Measurements from ENCODE around the gene LRRFIP2.
"Not testable (repeated sequence)": the region's sequence is repeated elsewhere in the genome, so short reads cannot be mapped to it uniquely, and the experiment has no call there.

The LRRFIP2 gene

DNA sequence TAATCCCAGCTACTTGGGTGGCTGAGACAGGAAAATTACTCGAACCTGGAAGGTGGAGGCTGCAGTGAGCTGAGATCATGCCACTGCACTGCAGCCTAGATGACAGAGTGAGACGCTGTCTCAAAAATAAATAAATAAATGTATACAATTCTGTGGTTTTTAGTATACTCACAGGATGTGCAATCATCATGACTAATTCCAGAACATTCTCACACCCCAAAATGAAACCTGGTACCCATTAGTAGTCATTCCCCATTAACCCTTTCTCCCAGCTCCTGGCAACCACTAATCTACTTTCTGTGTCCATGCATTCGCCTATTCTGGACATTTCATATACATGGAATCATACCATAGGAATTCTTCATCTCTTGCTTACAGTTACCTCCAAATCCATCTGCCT, 44.5 kb downstream of the LRRFIP2 start:
- TF ChIP-seq, protein P1, sequence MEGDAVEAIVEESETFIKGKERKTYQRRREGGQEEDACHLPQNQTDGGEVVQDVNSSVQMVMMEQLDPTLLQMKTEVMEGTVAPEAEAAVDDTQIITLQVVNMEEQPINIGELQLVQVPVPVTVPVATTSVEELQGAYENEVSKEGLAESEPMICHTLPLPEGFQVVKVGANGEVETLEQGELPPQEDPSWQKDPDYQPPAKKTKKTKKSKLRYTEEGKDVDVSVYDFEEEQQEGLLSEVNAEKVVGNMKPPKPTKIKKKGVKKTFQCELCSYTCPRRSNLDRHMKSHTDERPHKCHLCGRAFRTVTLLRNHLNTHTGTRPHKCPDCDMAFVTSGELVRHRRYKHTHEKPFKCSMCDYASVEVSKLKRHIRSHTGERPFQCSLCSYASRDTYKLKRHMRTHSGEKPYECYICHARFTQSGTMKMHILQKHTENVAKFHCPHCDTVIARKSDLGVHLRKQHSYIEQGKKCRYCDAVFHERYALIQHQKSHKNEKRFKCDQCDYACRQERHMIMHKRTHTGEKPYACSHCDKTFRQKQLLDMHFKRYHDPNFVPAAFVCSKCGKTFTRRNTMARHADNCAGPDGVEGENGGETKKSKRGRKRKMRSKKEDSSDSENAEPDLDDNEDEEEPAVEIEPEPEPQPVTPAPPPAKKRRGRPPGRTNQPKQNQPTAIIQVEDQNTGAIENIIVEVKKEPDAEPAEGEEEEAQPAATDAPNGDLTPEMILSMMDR (IDR thresholded peaks at IDR 0.05; ENCODE audit: low read depth, low read length, missing control alignments) = no peak
- DNase-seq (ENCODE audit: low read depth) = no peak
- no peak overlapping the region for H3K4me3 ChIP-seq (ENCODE audit: low read depth, low read length)

DNA sequence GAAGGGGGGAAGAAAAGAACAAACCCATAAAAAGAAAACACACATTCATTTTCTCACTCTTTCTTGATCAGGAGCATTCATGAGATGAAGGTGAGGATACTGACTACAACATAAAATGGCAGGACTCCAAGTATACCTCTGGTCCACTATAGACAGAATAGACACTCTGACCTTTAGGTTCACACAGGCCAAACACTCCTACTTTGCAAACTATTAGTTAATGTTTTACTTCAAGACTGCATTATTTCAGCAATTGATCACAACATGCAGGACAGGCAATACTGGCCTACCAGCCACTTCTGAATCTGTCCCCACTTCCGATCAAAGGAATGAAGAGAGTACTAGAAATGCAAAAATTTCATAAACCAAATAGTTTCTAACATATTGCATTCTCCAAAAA, 47.0 kb downstream of the LRRFIP2 start:
- DNase-seq (ENCODE audit: low read depth) = no peak
- H3K4me3 ChIP-seq (ENCODE audit: low read depth, low read length) = no peak overlapping the region
- TF ChIP-seq, protein P1 (IDR thresholded peaks at IDR 0.05; ENCODE audit: low read depth, low read length, missing control alignments) = no peak

DNA sequence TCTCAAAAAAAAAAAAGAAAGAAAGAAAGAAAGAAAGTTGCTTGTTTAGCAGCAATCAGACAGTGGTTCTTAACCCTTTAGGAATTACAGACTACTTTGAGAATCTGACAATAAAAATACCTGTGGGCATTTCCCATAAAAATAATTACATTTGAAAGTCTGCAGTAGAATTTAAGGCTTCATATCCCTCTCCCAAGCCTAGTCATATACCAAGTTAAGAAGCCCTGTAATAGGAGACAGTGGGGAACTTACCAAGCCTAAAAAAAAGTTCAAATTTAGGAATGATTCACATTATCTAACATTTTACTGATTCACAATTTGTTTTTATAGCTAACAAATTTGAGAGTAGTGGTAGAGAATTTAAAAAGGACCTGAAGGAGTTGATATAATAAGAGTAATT, 47.5 kb downstream of the LRRFIP2 start:
- no peak overlapping the region for H3K4me3 ChIP-seq (ENCODE audit: low read depth, low read length)
- TF ChIP-seq, protein P1 (IDR thresholded peaks at IDR 0.05; ENCODE audit: low read depth, low read length, missing control alignments) = no peak
- DNase-seq (ENCODE audit: low read depth) = no peak

DNA sequence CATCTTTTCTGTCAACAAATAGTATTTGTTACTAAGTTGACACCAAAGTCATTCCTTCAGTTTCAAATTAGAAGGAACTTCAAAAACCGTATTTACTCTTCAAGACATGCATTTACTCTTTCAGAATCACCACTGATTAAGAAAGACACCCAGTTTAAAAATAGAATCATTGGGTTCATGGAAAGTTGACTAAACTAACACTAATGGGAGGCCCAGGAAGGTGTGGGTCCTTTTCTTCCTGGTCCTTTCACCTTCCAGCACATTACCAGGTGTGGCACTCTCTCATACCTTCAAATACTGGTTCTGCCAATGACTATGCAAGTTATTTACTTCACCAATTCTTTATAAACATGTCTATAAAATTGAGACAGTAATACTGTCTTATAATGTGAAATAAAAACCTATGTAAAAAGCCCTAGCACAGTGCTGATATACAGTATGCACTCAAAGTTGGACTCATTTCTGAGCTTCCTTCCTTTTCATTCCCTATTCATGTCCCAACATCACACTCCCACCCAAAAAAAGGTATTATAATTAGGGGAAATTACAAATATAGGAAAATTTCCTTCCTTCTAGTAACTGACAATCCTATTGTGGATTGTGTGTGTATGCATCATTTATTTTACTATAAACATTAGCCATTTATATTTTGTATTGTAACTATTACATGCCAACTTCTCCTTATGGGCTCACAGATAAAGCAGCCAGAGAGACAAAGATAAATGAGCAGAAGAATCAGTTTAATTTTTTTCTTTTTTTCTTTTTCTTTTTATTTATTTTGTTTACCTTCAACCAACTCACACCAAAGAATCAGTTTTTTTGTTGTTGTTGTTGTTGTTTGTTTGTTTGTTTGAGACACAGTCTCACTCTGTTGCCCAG, 48.9 kb downstream of the LRRFIP2 start:
- no peak for DNase-seq (ENCODE audit: low read depth)
- TF ChIP-seq, protein P1 (IDR thresholded peaks at IDR 0.05; ENCODE audit: low read depth, low read length, missing control alignments) = no peak
- H3K4me3 ChIP-seq (ENCODE audit: low read depth, low read length) = no peak overlapping the region

DNA sequence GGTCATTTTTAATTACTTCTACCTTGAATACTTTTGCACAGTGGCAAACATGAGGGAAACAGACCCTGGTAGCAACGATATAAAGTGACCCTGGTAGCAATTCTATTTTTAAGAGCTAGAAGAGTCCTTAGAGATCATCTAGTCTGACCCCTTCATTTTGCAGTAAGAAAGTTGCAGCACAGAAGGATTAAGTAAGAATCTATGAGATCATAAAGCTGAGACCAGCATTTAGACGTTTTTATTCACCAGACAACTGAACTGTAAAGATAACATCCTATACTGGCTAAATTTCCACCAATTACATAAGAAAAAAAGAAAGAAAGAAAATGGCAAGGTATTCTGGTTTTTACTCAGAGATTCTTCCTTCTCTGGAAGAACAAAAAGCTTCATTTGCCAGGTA, 49.9 kb downstream of the LRRFIP2 start:
- TF ChIP-seq, protein P1 (IDR thresholded peaks at IDR 0.05; ENCODE audit: low read depth, low read length, missing control alignments) = no peak
- DNase-seq (ENCODE audit: low read depth) = no peak
- H3K4me3 ChIP-seq (ENCODE audit: low read depth, low read length) = no peak overlapping the region

DNA sequence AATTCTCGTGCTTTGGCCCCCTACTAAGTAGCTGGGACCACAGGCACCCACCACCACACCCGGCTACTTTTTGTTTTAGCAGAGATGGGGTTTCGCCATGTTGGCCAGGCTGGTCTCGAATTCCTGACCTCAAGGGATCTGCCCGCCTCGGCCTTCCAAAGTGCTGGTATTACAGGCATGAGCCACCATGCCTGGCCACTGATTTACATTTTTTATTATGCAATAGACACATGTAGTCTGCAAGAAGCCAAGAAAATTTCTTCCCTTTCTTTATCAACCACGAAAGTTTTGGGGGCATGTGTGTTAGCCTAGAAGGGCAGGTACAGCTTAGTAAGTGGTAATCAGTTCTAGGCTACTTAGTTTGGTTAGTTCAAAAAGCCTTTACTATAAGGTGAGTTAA, 51.1 kb downstream of the LRRFIP2 start:
- no peak for DNase-seq (ENCODE audit: low read depth)
- TF ChIP-seq, protein P1 (IDR thresholded peaks at IDR 0.05; ENCODE audit: low read depth, low read length, missing control alignments) = no peak

DNA sequence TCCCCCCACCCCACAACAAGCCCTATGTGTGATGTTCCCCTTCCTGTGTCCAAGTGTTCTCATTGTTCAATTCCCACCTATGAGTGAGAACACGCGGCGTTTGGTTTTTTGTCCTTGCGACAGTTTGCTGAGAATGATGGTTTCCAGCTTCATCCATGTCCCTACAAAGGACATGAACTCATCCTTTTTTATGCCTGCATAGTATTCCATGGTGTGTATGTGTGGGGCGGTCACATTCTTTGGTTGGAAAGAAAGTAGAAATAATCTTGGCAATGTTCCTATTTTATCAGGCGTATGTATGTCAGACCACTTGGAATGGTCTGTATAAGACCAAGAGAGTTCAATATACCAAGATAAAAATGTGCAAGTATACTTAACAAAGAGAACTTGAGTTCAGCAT, 52.3 kb downstream of the LRRFIP2 start:
- DNase-seq (ENCODE audit: low read depth) = not testable (repeated sequence)

More for the DNA sequence above, 51.1 kb downstream of the LRRFIP2 start:
- H3K4me3 ChIP-seq (ENCODE audit: low read depth, low read length) = no peak overlapping the region

More for the DNA sequence above, 52.3 kb downstream of the LRRFIP2 start:
- not testable (repeated sequence) for H3K4me3 ChIP-seq (ENCODE audit: low read depth, low read length)
